Natural killer cell (primary cell): Measurements from ENCODE around the gene RGCC. TPM values are rescaled to one million over a fixed set of nuclear protein-coding genes. Genes with fewer than 3 reads are reported as not detected.

Experiments
- ATAC-seq, 3 donors: fragments of 150-1000 bp in 2 of 3; fragments of 200-7000 bp in 1 of 3; cut with Tn5 transposase; 1 replicate in 1 of 3; 2 replicates in 2 of 3; pipeline ENCODE4 v1.10.0; 2021; ENCODE audit warnings: mild to moderate bottlenecking in 2 of 3, moderate library complexity in 2 of 3
- DNase-seq, 2 donors: peaks; one replicate each; pipeline versions ENCODE4 v3.0.0 to v3.0.0-alpha.2; 2013 to 2021; ENCODE audit warnings: mixed read lengths in 1 of 2
- H3K27ac ChIP-seq: one replicate; pipeline ENCODE4 v1.5.1; 2013; ENCODE audit warnings: mild to moderate bottlenecking, low read length
- H3K27me3 ChIP-seq: one replicate; pipeline ENCODE4 v1.6.1; 2013; ENCODE audit warnings: low read length; ENCODE audit not compliant: control insufficient read depth, insufficient read depth
- H3K36me3 ChIP-seq: one replicate; pipeline ENCODE4 v1.6.1; 2013; ENCODE audit warnings: low read length; ENCODE audit not compliant: control insufficient read depth, insufficient read depth
- H3K4me1 ChIP-seq: one replicate; pipeline ENCODE4 v1.6.1; 2013; ENCODE audit warnings: low read length; ENCODE audit not compliant: control insufficient read depth, insufficient read depth
- H3K4me3 ChIP-seq: one replicate; pipeline ENCODE4 v1.5.1; 2013; ENCODE audit warnings: low read length
- H3K9me3 ChIP-seq: one replicate; pipeline ENCODE4 v1.6.1; 2013; ENCODE audit warnings: low read length; ENCODE audit not compliant: control insufficient read depth, insufficient read depth
- H3K27ac Mint-ChIP-seq, 2 donors: one replicate each; pipeline ENCODE4 v1.8.0; 2022; ENCODE audit warnings: mild to moderate bottlenecking in 2 of 2, mixed read lengths in 2 of 2, moderate library complexity in 1 of 2
- H3K27me3 Mint-ChIP-seq, 2 donors: one replicate each; pipeline ENCODE4 v1.8.0; 2022; ENCODE audit warnings: low read depth in 2 of 2, mixed read lengths in 2 of 2
- H3K36me3 Mint-ChIP-seq: one replicate; pipeline ENCODE4 v1.8.0; 2022; ENCODE audit warnings: mixed read lengths
- H3K4me1 Mint-ChIP-seq, 2 donors: one replicate each; pipeline ENCODE4 v1.8.0; 2022; ENCODE audit warnings: mixed read lengths in 2 of 2
- H3K4me3 Mint-ChIP-seq: one replicate; pipeline ENCODE4 v1.8.0; 2022; ENCODE audit warnings: mild to moderate bottlenecking, moderate library complexity, mixed read lengths
- H3K9me3 Mint-ChIP-seq, 2 donors: one replicate each; pipeline ENCODE4 v1.8.0; 2022; ENCODE audit warnings: mixed read lengths in 2 of 2
- CTCF ChIP-seq: fragments of 200-600 bp; IDR thresholded peaks from one replicate; pipeline ENCODE4 v1.8.0; 2022; ENCODE audit warnings: antibody characterized with exemption
- WGBS: methylation state at CpG from one replicate; pipeline ENCODE4 v1.1.7; 2013; ENCODE audit warnings: missing lambda C conversion rate; ENCODE audit not compliant: insufficient coverage; 5-methylcytosine and 5-hydroxymethylcytosine counted together
- intact Hi-C: fragments of 100-400 bp; cut with micrococcal nuclease; formaldehyde crosslinking; loops from one replicate; pipeline ENCODE4 v1.14.2; 2022
- total RNA-seq, 4 donors: library from RNA; stranded (reverse); fragments of 120-200 nt in 1 of 4; gene quantifications; one replicate each; pipeline versions ENCODE4 v1.2.3 to v1.2.4, GENCODE V29; 2013 to 2022

The RGCC gene
- total RNA-seq, 3 donors from 2014 or later (not counting 1 experiment from before 2014, with no cell fraction given): 61.7 to 306 (median 85.4) TPM

- Mint-ChIP-seq H3K4me1 (no peaks in the 10 kb centered on the region), H3K36me3 (no peaks in the 10 kb centered on the region), H3K4me3 (no peak overlapping the region), H3K27ac (no peak overlapping the region), H3K9me3 (no peaks in the 10 kb centered on the region), H3K27me3 (peaks cover 0 to 8% of the 10 kb centered on the region in 2 donors)
- no peaks in the 10 kb centered on the region for H3K4me1 ChIP-seq
- H3K9me3 ChIP-seq: no peaks in the 10 kb centered on the region
- DNase-seq: no peak
- H3K27ac ChIP-seq: no peak overlapping the region
- no peak for ATAC-seq
- no peak for TF ChIP-seq CTCF
- 31% methylated on average over 3 of the region's 3 CpGs for WGBS
- H3K36me3 ChIP-seq: no peaks in the 10 kb centered on the region
- no peak overlapping the region for H3K4me3 ChIP-seq
- no peaks in the 10 kb centered on the region for H3K27me3 ChIP-seq
- intact Hi-C loops: no loop called here
Observed at GRCh38 chr13:41416276-41416675, 41.1 kb upstream of the RGCC start.

- Histone ChIP-seq H3K4me1 (no peaks in the 10 kb centered on the region), H3K27me3 (no peaks in the 10 kb centered on the region), H3K36me3 (no peaks in the 10 kb centered on the region), H3K27ac (no peak overlapping the region), H3K9me3 (no peaks in the 10 kb centered on the region), H3K4me3 (no peak overlapping the region)
- Mint-ChIP-seq H3K9me3 (no peaks in the 10 kb centered on the region), H3K4me1 (no peaks in the 10 kb centered on the region), H3K4me3 (no peak overlapping the region), H3K27ac (no peak overlapping the region), H3K36me3 (no peaks in the 10 kb centered on the region), H3K27me3 (peaks cover 0 to 8% of the 10 kb centered on the region in 2 donors)
- DNase-seq (no peak), ATAC-seq (no peak)
- TF ChIP-seq CTCF: no peak
- 59% methylated on average over 5 of the region's 5 CpGs for WGBS
- intact Hi-C loops: no loop called here
Observed at GRCh38 chr13:41418027-41418426, 39.3 kb upstream of the RGCC start.

- 86% methylated on average over 2 of the region's 2 CpGs for WGBS
- no peak for DNase-seq
- Mint-ChIP-seq H3K4me1 (no peaks in the 10 kb centered on the region), H3K27ac (no peak overlapping the region), H3K9me3 (no peaks in the 10 kb centered on the region), H3K36me3 (no peaks in the 10 kb centered on the region), H3K27me3 (peaks cover 0 to 8% of the 10 kb centered on the region in 2 donors), H3K4me3 (no peak overlapping the region)
- TF ChIP-seq CTCF: no peak
- Histone ChIP-seq H3K4me3 (no peak overlapping the region), H3K9me3 (no peaks in the 10 kb centered on the region), H3K4me1 (no peaks in the 10 kb centered on the region), H3K36me3 (no peaks in the 10 kb centered on the region), H3K27ac (no peak overlapping the region), H3K27me3 (no peaks in the 10 kb centered on the region)
- intact Hi-C loops: no loop called here
- no peak for ATAC-seq
Observed at GRCh38 chr13:41418731-41419130, 38.6 kb upstream of the RGCC start.

- 90% methylated on average over 1 of the region's 1 CpG for WGBS
- no peak for ATAC-seq
- H3K9me3 ChIP-seq: no peaks in the 10 kb centered on the region
- H3K27me3 ChIP-seq: no peaks in the 10 kb centered on the region
- no peak overlapping the region for H3K4me3 ChIP-seq
- H3K27ac Mint-ChIP-seq: no peak overlapping the region
- no peak for TF ChIP-seq CTCF
- no peak overlapping the region for H3K4me3 Mint-ChIP-seq
- no peaks in the 10 kb centered on the region for H3K9me3 Mint-ChIP-seq
- no peaks in the 10 kb centered on the region for H3K4me1 ChIP-seq
- no peak for DNase-seq
- no peaks in the 10 kb centered on the region for H3K36me3 ChIP-seq
- intact Hi-C loops: no loop called here
- no peak overlapping the region for H3K27ac ChIP-seq
- H3K4me1 Mint-ChIP-seq: no peaks in the 10 kb centered on the region
- H3K27me3 Mint-ChIP-seq: peaks cover 0 to 8% of the 10 kb centered on the region in 2 donors
- no peaks in the 10 kb centered on the region for H3K36me3 Mint-ChIP-seq
Observed at GRCh38 chr13:41419206-41419605, 38.1 kb upstream of the RGCC start.
